Central memory CD8-positive, alpha-beta T cell (primary cell): ENCODE measurements around the gene LCP2.

Experiments used
- ATAC-seq: fragments of 150-1000 bp; cut with Tn5 transposase; replicated peaks from 2 replicates; pipeline ENCODE4 v1.10.0; 2022; ENCODE audit warnings: mild to moderate bottlenecking, moderate FRiP score, moderate number of reproducible peaks; ENCODE audit not compliant: poor library complexity, severe bottlenecking; ENCODE audit errors: extremely low read depth
- DNase-seq, 2 donors: peaks; one replicate each; pipeline ENCODE4 v3.0.0; 2021; ENCODE audit warnings: low spot score in 2 of 2
- H3K27ac Mint-ChIP-seq: one replicate; pipeline ENCODE4 v1.8.0; 2022; ENCODE audit warnings: low read depth, mild to moderate bottlenecking, moderate library complexity, mixed read lengths
- H3K27me3 Mint-ChIP-seq: one replicate; pipeline ENCODE4 v1.8.0; 2022; ENCODE audit warnings: mixed read lengths
- H3K36me3 Mint-ChIP-seq: one replicate; pipeline ENCODE4 v1.8.0; 2022; ENCODE audit warnings: mild to moderate bottlenecking, moderate library complexity, mixed read lengths; ENCODE audit not compliant: insufficient read depth
- H3K4me1 Mint-ChIP-seq: one replicate; pipeline ENCODE4 v1.8.0; 2022; ENCODE audit warnings: mixed read lengths
- H3K4me3 Mint-ChIP-seq: one replicate; pipeline ENCODE4 v1.8.0; 2022; ENCODE audit warnings: mild to moderate bottlenecking, moderate library complexity, mixed read lengths
- H3K9me3 Mint-ChIP-seq: one replicate; pipeline ENCODE4 v1.8.0; 2022; ENCODE audit warnings: mixed read lengths

LCP2 gene

GRCh38 chr5:170289121-170289520 is 8.5 kb downstream of the LCP2 start:
- Mint-ChIP-seq H3K27ac (peak overlapping the region; percentile 99), H3K27me3 (no peaks in the 10 kb centered on the region)

GRCh38 chr5:170288551-170288950 is 9.0 kb downstream of the LCP2 start:
- peaks cover 95% of the 10 kb centered on the region for H3K36me3 Mint-ChIP-seq
- H3K4me1 Mint-ChIP-seq, result peaks cover 100% of the 10 kb centered on the region
- peak overlapping the region; percentile 99 for H3K27ac Mint-ChIP-seq
- H3K27me3 Mint-ChIP-seq, result no peaks in the 10 kb centered on the region
- H3K9me3 Mint-ChIP-seq, result no peaks in the 10 kb centered on the region
- no peak for ATAC-seq
- peak overlapping the region; percentile 96 for H3K4me3 Mint-ChIP-seq
- no peak for DNase-seq

More at GRCh38 chr5:170289121-170289520, 8.5 kb downstream of the LCP2 start:
- Mint-ChIP-seq H3K36me3 (peaks cover 95% of the 10 kb centered on the region), H3K4me1 (peaks cover 100% of the 10 kb centered on the region), H3K9me3 (no peaks in the 10 kb centered on the region), H3K4me3 (peak overlapping the region; percentile 96)
- ATAC-seq (no peak), DNase-seq (no peak)

- DNase-seq (no peak), ATAC-seq (no peak)
- Mint-ChIP-seq H3K36me3 (peaks cover 95% of the 10 kb centered on the region), H3K4me3 (peak overlapping the region; percentile 96), H3K4me1 (peaks cover 100% of the 10 kb centered on the region), H3K27ac (peak overlapping the region; percentile 99), H3K27me3 (no peaks in the 10 kb centered on the region), H3K9me3 (no peaks in the 10 kb centered on the region)
Observed at GRCh38 chr5:170288151-170288550, 9.4 kb downstream of the LCP2 start.

GRCh38 chr5:170287532-170287931 is 10.0 kb downstream of the LCP2 start:
- DNase-seq (no peak), ATAC-seq (no peak)
- Mint-ChIP-seq H3K4me1 (peaks cover 100% of the 10 kb centered on the region), H3K9me3 (no peaks in the 10 kb centered on the region), H3K4me3 (peak overlapping the region; percentile 96), H3K36me3 (peaks cover 95% of the 10 kb centered on the region), H3K27ac (peak overlapping the region; percentile 99), H3K27me3 (no peaks in the 10 kb centered on the region)

- H3K4me3 Mint-ChIP-seq, result peak overlapping the region; percentile 63
Observed at GRCh38 chr5:170286386-170286925, 11.1 kb downstream of the LCP2 start.

GRCh38 chr5:170285181-170285580 is 12.4 kb downstream of the LCP2 start:
- Mint-ChIP-seq H3K4me3 (peak overlapping the region; percentile 63), H3K27ac (peak overlapping the region; percentile 99), H3K36me3 (peaks cover 87% of the 10 kb centered on the region), H3K27me3 (no peaks in the 10 kb centered on the region), H3K9me3 (no peaks in the 10 kb centered on the region), H3K4me1 (peaks cover 100% of the 10 kb centered on the region)
- DNase-seq, result no peak
- ATAC-seq, result no peak

More at GRCh38 chr5:170286386-170286925, 11.1 kb downstream of the LCP2 start:
- no peaks in the 10 kb centered on the region for H3K27me3 Mint-ChIP-seq
- ATAC-seq, result no peak
- DNase-seq, result no peak
- peak overlapping the region; percentile 99 for H3K27ac Mint-ChIP-seq
- H3K9me3 Mint-ChIP-seq, result no peaks in the 10 kb centered on the region
- peaks cover 94% of the 10 kb centered on the region for H3K36me3 Mint-ChIP-seq
- peaks cover 100% of the 10 kb centered on the region for H3K4me1 Mint-ChIP-seq

- ATAC-seq (no peak), DNase-seq (no peak)
- no peaks in the 10 kb centered on the region for H3K27me3 Mint-ChIP-seq
- H3K9me3 Mint-ChIP-seq, result no peaks in the 10 kb centered on the region
- peaks cover 100% of the 10 kb centered on the region for H3K4me1 Mint-ChIP-seq
- peak overlapping the region; percentile 99 for H3K27ac Mint-ChIP-seq
- peaks cover 82% of the 10 kb centered on the region for H3K36me3 Mint-ChIP-seq
- peak overlapping the region; percentile 63 for H3K4me3 Mint-ChIP-seq
Observed at GRCh38 chr5:170284231-170284630, 13.3 kb downstream of the LCP2 start.

GRCh38 chr5:170283296-170283695 is 14.3 kb downstream of the LCP2 start:
- Mint-ChIP-seq H3K27ac (peak overlapping the region; percentile 99), H3K36me3 (peaks cover 80% of the 10 kb centered on the region), H3K27me3 (no peaks in the 10 kb centered on the region), H3K4me3 (peak overlapping the region; percentile 63), H3K4me1 (peaks cover 100% of the 10 kb centered on the region), H3K9me3 (no peaks in the 10 kb centered on the region)
- DNase-seq (no peak), ATAC-seq (no peak)

- Mint-ChIP-seq H3K4me3 (peak overlapping the region; percentile 79), H3K27ac (peak overlapping the region; percentile 99), H3K27me3 (no peaks in the 10 kb centered on the region), H3K36me3 (peaks cover 71% of the 10 kb centered on the region), H3K4me1 (peaks cover 100% of the 10 kb centered on the region), H3K9me3 (no peaks in the 10 kb centered on the region)
- ATAC-seq, result no peak
- DNase-seq, result no peak
Observed at GRCh38 chr5:170280011-170280493, 17.5 kb downstream of the LCP2 start.

GRCh38 chr5:170279459-170279817 is 18.1 kb downstream of the LCP2 start:
- H3K36me3 Mint-ChIP-seq, result peaks cover 71% of the 10 kb centered on the region
- H3K4me3 Mint-ChIP-seq, result peak overlapping the region; percentile 79
- no peak for DNase-seq
- H3K9me3 Mint-ChIP-seq, result no peaks in the 10 kb centered on the region
- peaks cover 100% of the 10 kb centered on the region for H3K4me1 Mint-ChIP-seq
- peak overlapping the region; percentile 99 for H3K27ac Mint-ChIP-seq
- ATAC-seq, result no peak
- H3K27me3 Mint-ChIP-seq, result no peaks in the 10 kb centered on the region

- Mint-ChIP-seq H3K9me3 (no peaks in the 10 kb centered on the region), H3K27ac (peak overlapping the region; percentile 99), H3K36me3 (peaks cover 72% of the 10 kb centered on the region), H3K27me3 (no peaks in the 10 kb centered on the region), H3K4me1 (peaks cover 100% of the 10 kb centered on the region), H3K4me3 (peak overlapping the region; percentile 79)
- peak; percentile 75 to 88 for DNase-seq
- peak; percentile 81 for ATAC-seq
Observed at GRCh38 chr5:170278611-170279458, 18.7 kb downstream of the LCP2 start.

GRCh38 chr5:170277867-170278281 is 19.7 kb downstream of the LCP2 start:
- DNase-seq (no peak), ATAC-seq (no peak)
- peaks cover 71% of the 10 kb centered on the region for H3K36me3 Mint-ChIP-seq
- peak overlapping the region; percentile 79 for H3K4me3 Mint-ChIP-seq
- H3K27me3 Mint-ChIP-seq, result no peaks in the 10 kb centered on the region
- peak overlapping the region; percentile 99 for H3K27ac Mint-ChIP-seq
- H3K4me1 Mint-ChIP-seq, result peaks cover 98% of the 10 kb centered on the region
- H3K9me3 Mint-ChIP-seq, result no peaks in the 10 kb centered on the region

GRCh38 chr5:170276140-170276539 is 21.4 kb downstream of the LCP2 start:
- ATAC-seq, result no peak
- Mint-ChIP-seq H3K36me3 (peaks cover 74% of the 10 kb centered on the region), H3K4me1 (peaks cover 91% of the 10 kb centered on the region), H3K27ac (peak overlapping the region; percentile 99), H3K4me3 (peak overlapping the region; percentile 79), H3K27me3 (no peaks in the 10 kb centered on the region), H3K9me3 (no peaks in the 10 kb centered on the region)
- no peak for DNase-seq
